ENCODE data around the gene ACAD8.

Gene ACAD8

DNA sequence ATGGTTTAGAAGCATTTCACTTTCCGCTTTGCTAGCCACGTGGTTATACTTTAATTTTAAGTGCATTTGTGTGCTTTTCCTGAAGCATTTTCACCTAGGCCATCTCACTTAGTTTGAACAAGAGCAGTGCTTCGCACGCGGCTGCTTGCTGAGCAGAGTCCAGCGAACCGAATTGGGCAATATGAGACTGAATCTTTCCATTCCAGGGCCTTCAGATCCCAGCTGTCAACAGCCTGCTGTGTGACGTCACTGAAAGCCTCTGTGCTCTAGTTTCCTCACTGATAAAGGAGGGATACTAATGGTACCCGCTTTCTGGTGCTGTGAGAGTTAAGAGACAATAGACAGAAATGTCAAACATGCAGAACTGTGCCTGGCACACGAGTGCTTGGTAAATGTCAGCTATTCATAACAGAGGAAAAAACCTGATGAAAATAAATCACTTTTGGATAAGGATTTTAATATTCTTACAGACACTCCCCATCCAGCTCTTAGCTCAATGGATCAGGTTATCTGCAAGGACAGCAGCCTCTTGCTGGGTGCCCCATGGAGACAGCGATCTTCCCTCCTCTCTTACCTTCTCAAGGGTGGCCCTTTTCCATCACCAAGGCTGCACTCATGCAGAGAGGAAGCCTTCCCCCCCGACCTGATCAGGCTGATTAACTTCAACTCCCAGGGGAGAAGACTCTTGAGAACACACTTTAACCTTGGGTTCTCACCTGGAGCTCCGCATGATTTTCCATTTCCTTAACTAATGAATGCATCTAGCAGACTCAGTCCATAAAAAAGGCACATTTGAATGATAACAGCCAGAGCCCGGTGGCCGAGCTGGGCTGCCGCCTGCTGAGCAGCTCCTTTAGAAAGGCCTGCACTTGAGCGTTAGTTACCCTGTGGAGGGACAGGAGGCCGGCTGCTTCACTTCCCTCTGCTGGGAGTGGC lies 19.3 kb downstream of the ACAD8 start:
- Histone ChIP-seq H3K79me2 (ENCODE audit: low read length) (no peaks in the 10 kb centered on the region), H3K4me2 (ENCODE audit: low read length) (no peak overlapping the region), H3K36me3 (replicated peaks; ENCODE audit: low read depth, low read length) (no peaks in the 10 kb centered on the region), H3K27ac (ENCODE audit: low read length) (no peak overlapping the region), H3K4me3 (ENCODE audit: low read length) (no peak overlapping the region), H3K4me1 (ENCODE audit: low read length) (no peaks in the 10 kb centered on the region), H3K27me3 (ENCODE audit: low read depth, low read length) (peaks cover 6% of the 10 kb centered on the region), H3K9ac (ENCODE audit: low read length) (no peak overlapping the region), H3K9me3 (ENCODE audit: insufficient read depth, low read length) (no peaks in the 10 kb centered on the region), H4K20me1 (ENCODE audit: insufficient read depth, low read length) (no peaks in the 10 kb centered on the region), H2AFZ (ENCODE audit: low read depth, low read length) (no peak overlapping the region)
- no peak for TF ChIP-seq EZH2phosphoT487 (IDR thresholded peaks at IDR 0.05; ENCODE audit: low read depth)
- no peak for TF ChIP-seq CTCF (IDR thresholded peaks at IDR 0.05; ENCODE audit: low read depth, low read length)

GRCh38 chr11:134273317-134273712 lies 19.9 kb downstream of the ACAD8 start:
- H3K4me3 ChIP-seq (ENCODE audit: low read length), result no peak overlapping the region
- H3K36me3 ChIP-seq (replicated peaks; ENCODE audit: low read depth, low read length), result no peaks in the 10 kb centered on the region
- no peaks in the 10 kb centered on the region for H3K4me1 ChIP-seq (ENCODE audit: low read length)
- TF ChIP-seq CTCF (IDR thresholded peaks at IDR 0.05; ENCODE audit: low read depth, low read length) (no peak), EZH2phosphoT487 (IDR thresholded peaks at IDR 0.05; ENCODE audit: low read depth) (no peak)
- no peaks in the 10 kb centered on the region for H4K20me1 ChIP-seq (ENCODE audit: insufficient read depth, low read length)
- H3K27ac ChIP-seq (ENCODE audit: low read length), result no peak overlapping the region
- H3K9me3 ChIP-seq (ENCODE audit: insufficient read depth, low read length), result no peaks in the 10 kb centered on the region
- H3K79me2 ChIP-seq (ENCODE audit: low read length), result no peaks in the 10 kb centered on the region
- H2AFZ ChIP-seq (ENCODE audit: low read depth, low read length), result no peak overlapping the region
- peaks cover 6% of the 10 kb centered on the region for H3K27me3 ChIP-seq (ENCODE audit: low read depth, low read length)
- no peak overlapping the region for H3K4me2 ChIP-seq (ENCODE audit: low read length)
- H3K9ac ChIP-seq (ENCODE audit: low read length), result no peak overlapping the region

DNA sequence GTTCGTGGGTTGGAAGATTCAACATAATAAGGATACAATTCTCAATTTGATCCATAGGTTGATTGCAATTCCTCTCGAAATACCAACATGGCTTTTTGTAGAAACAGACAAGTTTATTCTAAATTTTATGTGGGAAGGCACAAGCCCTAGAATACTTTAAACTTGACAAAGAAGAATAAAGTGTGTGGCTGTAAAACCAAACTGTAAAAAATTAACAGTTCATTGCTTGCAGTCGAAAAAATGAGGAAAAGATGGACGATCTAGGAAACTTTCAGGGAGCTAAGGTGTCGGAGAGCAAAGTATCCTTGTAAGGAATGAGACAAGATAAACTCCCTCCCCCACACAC lies 21.8 kb downstream of the ACAD8 start:
- Histone ChIP-seq H4K20me1 (ENCODE audit: insufficient read depth, low read length) (no peaks in the 10 kb centered on the region), H3K4me2 (ENCODE audit: low read length) (no peak overlapping the region), H3K9ac (ENCODE audit: low read length) (no peak overlapping the region), H2AFZ (ENCODE audit: low read depth, low read length) (no peak overlapping the region), H3K9me3 (ENCODE audit: insufficient read depth, low read length) (no peaks in the 10 kb centered on the region), H3K27ac (ENCODE audit: low read length) (no peak overlapping the region), H3K36me3 (replicated peaks; ENCODE audit: low read depth, low read length) (no peaks in the 10 kb centered on the region), H3K27me3 (ENCODE audit: low read depth, low read length) (peaks cover 8% of the 10 kb centered on the region), H3K4me1 (ENCODE audit: low read length) (no peaks in the 10 kb centered on the region), H3K4me3 (ENCODE audit: low read length) (no peak overlapping the region), H3K79me2 (ENCODE audit: low read length) (no peaks in the 10 kb centered on the region)
- TF ChIP-seq CTCF (IDR thresholded peaks at IDR 0.05; ENCODE audit: low read depth, low read length), result no peak
- TF ChIP-seq EZH2phosphoT487 (IDR thresholded peaks at IDR 0.05; ENCODE audit: low read depth), result no peak

DNA sequence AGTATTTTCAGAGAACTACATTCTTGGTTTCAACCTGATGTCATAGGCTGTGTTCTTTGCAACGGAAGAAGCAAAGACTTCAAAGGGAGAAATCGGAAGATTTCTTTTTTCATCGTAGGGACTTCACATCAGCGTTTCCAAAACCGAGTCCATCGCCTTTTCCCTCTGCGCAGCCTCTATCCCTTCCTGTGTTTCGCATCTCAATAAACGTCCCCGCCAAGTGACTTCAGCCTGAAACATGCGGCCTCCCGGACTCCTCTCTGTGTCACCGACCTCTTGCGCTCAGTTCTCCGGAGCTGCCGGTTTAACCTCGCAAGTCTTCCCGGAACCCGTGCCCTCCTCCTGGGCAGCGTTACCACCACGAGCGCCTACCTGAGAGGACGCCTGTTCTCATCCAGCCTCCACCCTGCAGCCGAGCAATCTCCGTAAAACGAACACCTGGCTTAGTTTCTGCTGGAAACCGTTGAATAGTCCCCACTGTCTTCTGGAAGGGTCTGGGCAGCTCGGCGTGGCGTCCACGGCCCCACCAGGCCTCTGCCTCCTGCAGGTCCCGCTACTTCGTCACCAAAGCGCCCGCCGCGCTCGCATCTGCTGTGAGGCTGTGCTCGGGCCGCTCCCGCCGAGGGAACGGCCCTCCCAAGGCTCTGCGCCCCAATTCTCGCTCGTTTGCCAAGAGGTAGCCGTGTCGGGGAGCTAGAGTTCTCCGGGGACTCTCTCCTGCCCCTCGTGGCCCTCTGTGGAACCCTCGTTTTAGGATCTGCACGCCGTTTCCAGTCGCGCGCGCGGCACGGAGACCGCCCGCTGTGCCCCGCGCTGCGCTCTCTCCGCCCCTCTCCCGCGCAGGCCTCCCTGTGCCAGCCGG lies 22.4 kb downstream of the ACAD8 start, which contains the start of gene GLB1L3:
TSS of gene GLB1L3 (plus strand) at position 846 of the 862 bp plus-strand sequence. CDS start 362 bp downstream, outside the sequence.
- H3K9ac ChIP-seq (ENCODE audit: low read length), result no peak within 1 kb of the TSS
- H3K27me3 ChIP-seq (ENCODE audit: low read depth, low read length), result peaks cover 8% of the 10 kb centered on the region
- no peak within 1 kb of the TSS for H3K4me2 ChIP-seq (ENCODE audit: low read length)
- H3K9me3 ChIP-seq (ENCODE audit: insufficient read depth, low read length), result no peaks in the 10 kb centered on the region
- H4K20me1 ChIP-seq (ENCODE audit: insufficient read depth, low read length), result no peaks in the 10 kb centered on the region
- H3K4me1 ChIP-seq (ENCODE audit: low read length), result no peaks in the 10 kb centered on the region
- no peak for TF ChIP-seq EZH2phosphoT487 (IDR thresholded peaks at IDR 0.05; ENCODE audit: low read depth)
- no peak for TF ChIP-seq CTCF (IDR thresholded peaks at IDR 0.05; ENCODE audit: low read depth, low read length)
- no peaks in the 10 kb centered on the region for H3K79me2 ChIP-seq (ENCODE audit: low read length)
- no peak within 1 kb of the TSS for H2AFZ ChIP-seq (ENCODE audit: low read depth, low read length)
- no peaks in the 10 kb centered on the region for H3K36me3 ChIP-seq (replicated peaks; ENCODE audit: low read depth, low read length)
- no peak within 1 kb of the TSS for H3K4me3 ChIP-seq (ENCODE audit: low read length)
- no peak within 1 kb of the TSS for H3K27ac ChIP-seq (ENCODE audit: low read length)
